ENCODE results near the gene SETBP1. TPM values are rescaled to one million over a fixed set of nuclear protein-coding genes. Genes with fewer than 3 reads are reported as not detected.

The SETBP1 gene
- total RNA-seq, 2 donors from 2014 or later = 17.3 to 20.1 TPM

DNA sequence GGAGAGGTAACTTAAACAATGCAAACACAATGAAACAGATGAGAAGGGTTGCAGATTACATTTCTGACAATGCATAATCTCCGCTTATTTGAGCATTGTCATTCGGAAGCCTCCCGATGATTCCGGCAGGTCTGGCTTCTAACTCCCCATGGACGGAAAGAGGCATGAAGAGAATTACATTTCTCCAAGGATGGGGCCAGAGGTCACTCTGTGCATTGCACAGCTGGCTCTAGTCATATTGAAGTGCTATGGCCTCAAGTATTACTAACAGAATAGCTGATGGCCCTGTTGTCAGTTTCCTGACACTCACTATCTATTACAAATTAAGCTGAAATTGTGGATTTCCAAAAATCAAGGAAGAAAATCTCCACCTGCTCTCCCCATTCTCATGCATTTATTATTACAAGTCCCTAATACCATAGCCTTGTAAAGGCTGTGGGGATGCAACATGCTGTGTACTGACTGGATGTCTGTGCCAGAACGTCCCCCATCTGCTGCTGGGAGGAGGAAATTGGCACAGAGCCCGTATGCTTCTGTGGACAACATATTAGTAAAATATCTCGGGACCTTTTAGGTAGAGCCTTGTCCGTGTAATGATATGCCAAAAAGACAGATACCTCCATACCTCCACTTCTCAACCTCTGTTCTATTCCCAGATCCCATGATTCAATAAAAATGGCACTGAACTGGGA, 168.1 kb downstream of the SETBP1 start:
- Histone ChIP-seq H3K4me3 (ENCODE audit: low read length) (no peak overlapping the region), H3K27ac (ENCODE audit: low read depth, low read length) (peak overlapping the region; percentile 73), H3K9ac (ENCODE audit: extremely low read depth, low read length, poor library complexity, severe bottlenecking) (no peak overlapping the region), H3K36me3 (ENCODE audit: control insufficient read depth, insufficient read depth, low read length) (no peaks in the 10 kb centered on the region), H3K27me3 (ENCODE audit: control insufficient read depth, insufficient read depth, low read length, poor library complexity, severe bottlenecking) (no peaks in the 10 kb centered on the region), H3K4me1 (ENCODE audit: control insufficient read depth, insufficient read depth, low read length) (no peaks in the 10 kb centered on the region), H3K9me3 (ENCODE audit: control insufficient read depth, low read length) (no peaks in the 10 kb centered on the region)
- no peak overlapping the region for H3K27ac Mint-ChIP-seq
- 84 to 85% methylated on average over 6 to 9 of the region's 9 CpGs for WGBS, 2 experiments (ENCODE audit: insufficient coverage in 1 of 2, insufficient read length in 1 of 2)
- H3K4me1 Mint-ChIP-seq = peaks cover 11% of the 10 kb centered on the region
- peaks cover 2% of the 10 kb centered on the region for H3K36me3 Mint-ChIP-seq (ENCODE audit: low read depth)
- no peak overlapping the region for H3K4me3 Mint-ChIP-seq
- TF ChIP-seq, protein P1, sequence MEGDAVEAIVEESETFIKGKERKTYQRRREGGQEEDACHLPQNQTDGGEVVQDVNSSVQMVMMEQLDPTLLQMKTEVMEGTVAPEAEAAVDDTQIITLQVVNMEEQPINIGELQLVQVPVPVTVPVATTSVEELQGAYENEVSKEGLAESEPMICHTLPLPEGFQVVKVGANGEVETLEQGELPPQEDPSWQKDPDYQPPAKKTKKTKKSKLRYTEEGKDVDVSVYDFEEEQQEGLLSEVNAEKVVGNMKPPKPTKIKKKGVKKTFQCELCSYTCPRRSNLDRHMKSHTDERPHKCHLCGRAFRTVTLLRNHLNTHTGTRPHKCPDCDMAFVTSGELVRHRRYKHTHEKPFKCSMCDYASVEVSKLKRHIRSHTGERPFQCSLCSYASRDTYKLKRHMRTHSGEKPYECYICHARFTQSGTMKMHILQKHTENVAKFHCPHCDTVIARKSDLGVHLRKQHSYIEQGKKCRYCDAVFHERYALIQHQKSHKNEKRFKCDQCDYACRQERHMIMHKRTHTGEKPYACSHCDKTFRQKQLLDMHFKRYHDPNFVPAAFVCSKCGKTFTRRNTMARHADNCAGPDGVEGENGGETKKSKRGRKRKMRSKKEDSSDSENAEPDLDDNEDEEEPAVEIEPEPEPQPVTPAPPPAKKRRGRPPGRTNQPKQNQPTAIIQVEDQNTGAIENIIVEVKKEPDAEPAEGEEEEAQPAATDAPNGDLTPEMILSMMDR (conservative IDR thresholded peaks at IDR 0.05) = no peak
- H3K27me3 Mint-ChIP-seq (ENCODE audit: insufficient read depth) = peaks cover 2% of the 10 kb centered on the region
- no peaks in the 10 kb centered on the region for H3K9me3 Mint-ChIP-seq
- no peak for DNase-seq

DNA sequence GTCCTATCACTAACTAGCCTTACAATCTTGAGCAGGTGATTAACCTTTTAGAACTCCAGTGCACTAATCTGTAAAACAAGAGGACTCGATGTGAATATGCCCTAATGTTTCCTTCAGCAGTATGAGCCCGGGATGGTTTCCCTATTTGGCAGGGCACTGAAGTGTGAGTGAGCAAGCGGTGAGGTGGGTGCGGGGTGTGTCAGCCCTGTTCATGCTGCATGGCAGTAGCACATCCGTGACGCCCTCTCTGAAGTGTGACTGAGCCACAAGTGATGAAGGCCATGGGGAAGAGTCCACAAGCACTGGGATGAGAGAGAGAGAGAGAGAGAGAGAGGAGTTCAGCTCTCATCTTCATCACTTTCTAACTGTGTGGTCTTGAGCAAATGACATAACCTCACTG, 168.7 kb downstream of the SETBP1 start:
- peaks cover 11% of the 10 kb centered on the region for H3K4me1 Mint-ChIP-seq
- Histone ChIP-seq H3K9me3 (ENCODE audit: control insufficient read depth, low read length) (no peaks in the 10 kb centered on the region), H3K4me1 (ENCODE audit: control insufficient read depth, insufficient read depth, low read length) (no peaks in the 10 kb centered on the region), H3K36me3 (ENCODE audit: control insufficient read depth, insufficient read depth, low read length) (no peaks in the 10 kb centered on the region), H3K4me3 (ENCODE audit: low read length) (no peak overlapping the region), H3K27me3 (ENCODE audit: control insufficient read depth, insufficient read depth, low read length, poor library complexity, severe bottlenecking) (no peaks in the 10 kb centered on the region), H3K9ac (ENCODE audit: extremely low read depth, low read length, poor library complexity, severe bottlenecking) (no peak overlapping the region), H3K27ac (ENCODE audit: low read depth, low read length) (no peak overlapping the region)
- H3K27me3 Mint-ChIP-seq (ENCODE audit: insufficient read depth) = peaks cover 2% of the 10 kb centered on the region
- WGBS, 2 experiments (ENCODE audit: insufficient coverage in 1 of 2, insufficient read length in 1 of 2) = 94 to 95% methylated on average over 4 to 6 of the region's 6 CpGs
- H3K36me3 Mint-ChIP-seq (ENCODE audit: low read depth) = peaks cover 2% of the 10 kb centered on the region
- H3K9me3 Mint-ChIP-seq = no peaks in the 10 kb centered on the region
- H3K27ac Mint-ChIP-seq = no peak overlapping the region
- TF ChIP-seq, protein P1 (conservative IDR thresholded peaks at IDR 0.05) = no peak
- H3K4me3 Mint-ChIP-seq = no peak overlapping the region
- DNase-seq = no peak

DNA sequence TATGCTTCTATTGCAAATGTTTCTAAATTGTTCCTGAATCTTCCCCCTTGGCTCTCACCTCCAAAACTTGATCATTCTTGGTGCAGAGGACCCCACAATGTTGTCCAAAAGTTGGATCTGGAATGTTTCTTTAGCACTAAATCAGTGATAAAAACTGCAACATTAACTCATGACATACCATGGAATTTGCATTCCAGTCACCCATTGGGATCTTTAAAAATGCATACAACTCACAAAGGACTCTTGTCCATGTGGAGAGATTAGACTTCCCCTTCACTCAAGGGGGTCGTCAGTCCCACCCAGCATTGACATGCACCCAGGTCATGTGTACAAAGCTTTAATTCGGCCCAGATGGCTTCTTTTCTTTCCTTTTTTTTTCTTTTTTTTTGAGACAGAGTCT, 169.3 kb downstream of the SETBP1 start:
- Histone ChIP-seq H3K27me3 (ENCODE audit: control insufficient read depth, insufficient read depth, low read length, poor library complexity, severe bottlenecking) (no peaks in the 10 kb centered on the region), H3K9ac (ENCODE audit: extremely low read depth, low read length, poor library complexity, severe bottlenecking) (no peak overlapping the region), H3K27ac (ENCODE audit: low read depth, low read length) (no peak overlapping the region), H3K9me3 (ENCODE audit: control insufficient read depth, low read length) (no peaks in the 10 kb centered on the region), H3K4me1 (ENCODE audit: control insufficient read depth, insufficient read depth, low read length) (no peaks in the 10 kb centered on the region), H3K4me3 (ENCODE audit: low read length) (no peak overlapping the region), H3K36me3 (ENCODE audit: control insufficient read depth, insufficient read depth, low read length) (no peaks in the 10 kb centered on the region)
- Mint-ChIP-seq H3K4me1 (peaks cover 11% of the 10 kb centered on the region), H3K9me3 (no peaks in the 10 kb centered on the region), H3K36me3 (ENCODE audit: low read depth) (no peaks in the 10 kb centered on the region), H3K4me3 (no peak overlapping the region), H3K27ac (no peak overlapping the region), H3K27me3 (ENCODE audit: insufficient read depth) (peaks cover 2% of the 10 kb centered on the region)
- no peak for DNase-seq
- TF ChIP-seq, protein P1 (conservative IDR thresholded peaks at IDR 0.05) = no peak
- WGBS, 2 experiments (ENCODE audit: insufficient coverage in 1 of 2, insufficient read length in 1 of 2) = 78 to 91% methylated on average over 1 to 2 of the region's 2 CpGs

All from endodermal cell (in vitro differentiated cells).